Ishikawa (cell line): Measurements from ENCODE around the gene ARHGEF28.

ENCODE experiments used
- YY1 ChIP-seq: IDR thresholded peaks from 2 replicates; pipeline ENCODE4 v1.6.1; 2012; ENCODE audit warnings: low read depth
- TF ChIP-seq, protein P1 (sequence below): IDR thresholded peaks from 2 replicates; pipeline ENCODE4 v1.6.1; 2012; ENCODE audit warnings: low read depth, mild to moderate bottlenecking

DNA sequence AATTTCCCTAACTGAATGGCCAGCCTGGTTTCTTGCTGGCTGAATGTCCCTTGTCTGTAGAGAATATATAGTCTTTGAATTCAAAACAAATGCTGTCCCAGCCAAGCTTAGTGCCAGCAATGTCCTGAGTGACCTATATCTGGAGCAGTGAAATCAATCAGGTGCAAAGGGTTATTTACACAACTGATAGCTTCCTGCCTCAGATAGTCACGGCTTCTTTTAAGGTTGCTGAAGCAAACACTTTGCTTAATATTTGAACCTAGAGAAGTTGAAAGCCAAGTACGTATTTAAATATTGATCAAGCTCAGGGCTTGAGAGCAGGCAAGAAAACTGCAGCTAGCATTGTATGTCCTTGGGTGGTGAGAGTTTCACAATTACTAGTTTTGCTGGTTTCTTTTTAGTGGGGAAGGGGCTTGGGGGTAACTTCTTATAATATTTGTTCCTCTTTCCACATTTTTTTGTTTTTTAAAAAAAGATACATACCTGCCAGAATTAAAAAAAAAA lies 2.0 kb upstream of the ARHGEF28 start:
- TF ChIP-seq, protein P1, sequence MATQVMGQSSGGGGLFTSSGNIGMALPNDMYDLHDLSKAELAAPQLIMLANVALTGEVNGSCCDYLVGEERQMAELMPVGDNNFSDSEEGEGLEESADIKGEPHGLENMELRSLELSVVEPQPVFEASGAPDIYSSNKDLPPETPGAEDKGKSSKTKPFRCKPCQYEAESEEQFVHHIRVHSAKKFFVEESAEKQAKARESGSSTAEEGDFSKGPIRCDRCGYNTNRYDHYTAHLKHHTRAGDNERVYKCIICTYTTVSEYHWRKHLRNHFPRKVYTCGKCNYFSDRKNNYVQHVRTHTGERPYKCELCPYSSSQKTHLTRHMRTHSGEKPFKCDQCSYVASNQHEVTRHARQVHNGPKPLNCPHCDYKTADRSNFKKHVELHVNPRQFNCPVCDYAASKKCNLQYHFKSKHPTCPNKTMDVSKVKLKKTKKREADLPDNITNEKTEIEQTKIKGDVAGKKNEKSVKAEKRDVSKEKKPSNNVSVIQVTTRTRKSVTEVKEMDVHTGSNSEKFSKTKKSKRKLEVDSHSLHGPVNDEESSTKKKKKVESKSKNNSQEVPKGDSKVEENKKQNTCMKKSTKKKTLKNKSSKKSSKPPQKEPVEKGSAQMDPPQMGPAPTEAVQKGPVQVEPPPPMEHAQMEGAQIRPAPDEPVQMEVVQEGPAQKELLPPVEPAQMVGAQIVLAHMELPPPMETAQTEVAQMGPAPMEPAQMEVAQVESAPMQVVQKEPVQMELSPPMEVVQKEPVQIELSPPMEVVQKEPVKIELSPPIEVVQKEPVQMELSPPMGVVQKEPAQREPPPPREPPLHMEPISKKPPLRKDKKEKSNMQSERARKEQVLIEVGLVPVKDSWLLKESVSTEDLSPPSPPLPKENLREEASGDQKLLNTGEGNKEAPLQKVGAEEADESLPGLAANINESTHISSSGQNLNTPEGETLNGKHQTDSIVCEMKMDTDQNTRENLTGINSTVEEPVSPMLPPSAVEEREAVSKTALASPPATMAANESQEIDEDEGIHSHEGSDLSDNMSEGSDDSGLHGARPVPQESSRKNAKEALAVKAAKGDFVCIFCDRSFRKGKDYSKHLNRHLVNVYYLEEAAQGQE: no peak
- no peak for TF ChIP-seq YY1
